ENCODE results near the gene TRAPPC2L.

DNA sequence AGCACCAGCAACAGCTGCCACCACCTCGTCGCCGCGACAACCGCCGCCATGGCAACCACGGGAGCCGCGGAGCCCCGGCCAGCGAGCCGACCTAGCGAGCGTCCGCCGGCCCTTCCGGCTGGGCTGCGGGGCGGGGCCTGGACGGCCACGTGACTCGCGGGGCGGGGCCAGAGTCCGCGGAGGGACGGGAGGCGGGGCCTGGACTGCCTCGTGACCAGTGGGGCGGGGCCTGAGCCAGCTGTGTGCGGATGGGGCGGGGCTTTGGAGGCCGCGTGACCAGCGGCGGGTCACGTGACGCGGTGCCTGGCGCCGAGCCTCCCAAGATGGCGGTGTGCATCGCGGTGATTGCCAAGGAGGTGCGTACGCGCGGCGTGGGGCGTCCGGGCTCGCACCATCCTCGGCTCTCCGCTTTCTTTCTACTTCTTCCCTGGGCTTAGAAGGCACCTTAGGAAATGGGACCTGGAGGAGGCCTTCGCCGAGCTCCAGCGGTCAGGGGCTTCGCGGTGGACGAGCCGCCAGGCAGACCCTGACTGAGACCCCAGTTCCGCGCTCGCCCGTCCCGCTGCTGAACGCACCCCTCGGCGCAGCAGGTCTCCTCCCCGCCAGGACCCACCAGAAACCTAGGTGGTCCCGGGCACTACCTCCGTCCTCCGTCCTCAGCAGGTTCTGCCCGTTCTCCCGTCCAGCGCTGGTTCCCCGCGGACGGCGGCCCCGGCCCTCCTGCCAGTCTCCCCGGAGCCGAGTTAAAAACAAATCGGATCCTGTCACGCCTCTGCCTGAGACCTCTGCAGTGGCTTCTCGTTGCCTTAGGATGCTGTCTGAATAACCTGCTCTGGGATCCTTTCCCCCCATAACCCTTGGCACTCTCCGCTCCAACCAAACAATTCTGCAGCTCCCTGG, at the start of gene TRAPPC2L, which contains the start of gene GALNS:
- TF ChIP-seq, protein P1, sequence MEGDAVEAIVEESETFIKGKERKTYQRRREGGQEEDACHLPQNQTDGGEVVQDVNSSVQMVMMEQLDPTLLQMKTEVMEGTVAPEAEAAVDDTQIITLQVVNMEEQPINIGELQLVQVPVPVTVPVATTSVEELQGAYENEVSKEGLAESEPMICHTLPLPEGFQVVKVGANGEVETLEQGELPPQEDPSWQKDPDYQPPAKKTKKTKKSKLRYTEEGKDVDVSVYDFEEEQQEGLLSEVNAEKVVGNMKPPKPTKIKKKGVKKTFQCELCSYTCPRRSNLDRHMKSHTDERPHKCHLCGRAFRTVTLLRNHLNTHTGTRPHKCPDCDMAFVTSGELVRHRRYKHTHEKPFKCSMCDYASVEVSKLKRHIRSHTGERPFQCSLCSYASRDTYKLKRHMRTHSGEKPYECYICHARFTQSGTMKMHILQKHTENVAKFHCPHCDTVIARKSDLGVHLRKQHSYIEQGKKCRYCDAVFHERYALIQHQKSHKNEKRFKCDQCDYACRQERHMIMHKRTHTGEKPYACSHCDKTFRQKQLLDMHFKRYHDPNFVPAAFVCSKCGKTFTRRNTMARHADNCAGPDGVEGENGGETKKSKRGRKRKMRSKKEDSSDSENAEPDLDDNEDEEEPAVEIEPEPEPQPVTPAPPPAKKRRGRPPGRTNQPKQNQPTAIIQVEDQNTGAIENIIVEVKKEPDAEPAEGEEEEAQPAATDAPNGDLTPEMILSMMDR (conservative IDR thresholded peaks at IDR 0.05; ENCODE audit: low read length) = no peak
- no peak for TF ChIP-seq EZH2phosphoT487 (IDR thresholded peaks at IDR 0.05; ENCODE audit: borderline replicate concordance, low read depth, low read length)
